Measurements from ENCODE around the gene PIGQ. TPM values are rescaled to one million over a fixed set of nuclear protein-coding genes. Genes with fewer than 3 reads are reported as not detected.

Gene PIGQ
- total RNA-seq = 20.7 and 26.4 TPM in 2 replicates

GRCh38 chr16:569445-570254 lies at the start of gene PIGQ:
Gene PIGQ, plus strand, starts transcription at chr16:569968. Its CDS starts 4,107 bp downstream, at chr16:574075.

GRCh38 chr16:527015-527903 lies 42.5 kb upstream of the PIGQ start, which contains the start of gene CAPN15:
Gene CAPN15, plus strand, starts transcription at chr16:527712. Its CDS starts 19,127 bp downstream, at chr16:546839.

GRCh38 chr16:560204-560700 lies 9.5 kb upstream of the PIGQ start, which contains the start of gene PRR35:
Gene PRR35, plus strand, starts transcription at chr16:560394. Its CDS starts 2,901 bp downstream, at chr16:563295.

GRCh38 chr16:566475-567372 lies 3.0 kb upstream of the PIGQ start, which contains the start of gene NHLRC4:
Gene NHLRC4, plus strand, starts transcription at chr16:567005. Its CDS starts 1,043 bp downstream, at chr16:568048.

GRCh38 chr16:589658-590187 lies 20.0 kb downstream of the PIGQ start, which contains the start of gene RAB40C:
Gene RAB40C, plus strand, starts transcription at chr16:590066. Its CDS starts 226 bp downstream, at chr16:590292.

GRCh38 chr16:630815-631405 lies 61.1 kb downstream of the PIGQ start, which contains the start of gene WFIKKN1:
Gene WFIKKN1, plus strand, starts transcription at chr16:630985. Its CDS starts 269 bp downstream, at chr16:631254.

Other genes with a start within 250 kb of the PIGQ start
- 16.4 and 27.1 TPM in 2 replicates for gene AXIN1, start 217.2 kb upstream of the PIGQ start, total RNA-seq
- gene MRPL28, start 199.4 kb upstream of the PIGQ start, total RNA-seq = 61.0 and 77.7 TPM in 2 replicates
- gene PGAP6, start 188.0 kb upstream of the PIGQ start, total RNA-seq = 82.7 and 108 TPM in 2 replicates
- gene NME4, start 172.8 kb upstream of the PIGQ start, total RNA-seq = 44.0 and 53.7 TPM in 2 replicates
- 14.2 and 19.1 TPM in 2 replicates for gene DECR2, start 168.1 kb upstream of the PIGQ start, total RNA-seq
- 17.5 and 41.9 TPM in 2 replicates for gene RAB11FIP3, start 144.3 kb upstream of the PIGQ start, total RNA-seq
- gene CAPN15, start 42.3 kb upstream of the PIGQ start, total RNA-seq = 20.6 and 36.8 TPM in 2 replicates
- not detected in 2 replicates for gene PRR35, start 9.6 kb upstream of the PIGQ start, total RNA-seq
- gene NHLRC4, start 3.0 kb upstream of the PIGQ start, total RNA-seq = 0.88 and 1.3 TPM in 2 replicates
- gene RAB40C, start 20.1 kb downstream of the PIGQ start, total RNA-seq = 7.4 and 11.5 TPM in 2 replicates
- gene WFIKKN1, start 61.0 kb downstream of the PIGQ start, total RNA-seq = 0.19 TPM in 1 of 2 replicates, not detected in the other
- 43.6 and 69.1 TPM in 2 replicates for gene METTL26, start 66.3 kb downstream of the PIGQ start, total RNA-seq
- gene MCRIP2, start 71.9 kb downstream of the PIGQ start, total RNA-seq = 12.1 and 12.6 TPM in 2 replicates
- gene WDR90, start 79.4 kb downstream of the PIGQ start, total RNA-seq = 5.7 and 10.0 TPM in 2 replicates
- 23.2 and 38.9 TPM in 2 replicates for gene RHOT2, start 98.2 kb downstream of the PIGQ start, total RNA-seq
- gene RHBDL1, start 105.7 kb downstream of the PIGQ start, total RNA-seq = 0.16 and 0.50 TPM in 2 replicates
- 111 TPM in 2 replicates for gene STUB1, start 110.4 kb downstream of the PIGQ start, total RNA-seq
- 23.0 and 31.2 TPM in 2 replicates for gene JMJD8, start 114.4 kb downstream of the PIGQ start, total RNA-seq
- gene WDR24, start 120.4 kb downstream of the PIGQ start, total RNA-seq = 2.6 and 5.0 TPM in 2 replicates
- gene FBXL16, start 135.8 kb downstream of the PIGQ start, total RNA-seq = under 0.01 and 0.13 TPM in 2 replicates
- 25.3 and 31.1 TPM in 2 replicates for gene METRN, start 145.2 kb downstream of the PIGQ start, total RNA-seq
- gene ANTKMT, start 151.2 kb downstream of the PIGQ start, total RNA-seq = 19.1 and 21.4 TPM in 2 replicates
- gene CCDC78, start 156.5 kb downstream of the PIGQ start, total RNA-seq = 1.2 TPM in 1 of 2 replicates, not detected in the other
- 2.9 and 8.2 TPM in 2 replicates for gene HAGHL, start 157.1 kb downstream of the PIGQ start, total RNA-seq
- 30.4 and 38.2 TPM in 2 replicates for gene CIAO3, start 171.0 kb downstream of the PIGQ start, total RNA-seq
- gene MSLN, start 190.8 kb downstream of the PIGQ start, total RNA-seq = not detected in 2 replicates
- gene RPUSD1, start 218.4 kb downstream of the PIGQ start, total RNA-seq = 20.8 and 22.0 TPM in 2 replicates
- gene CHTF18, start 218.7 kb downstream of the PIGQ start, total RNA-seq = 13.6 and 13.8 TPM in 2 replicates
- not detected in 2 replicates for gene GNG13, start 230.8 kb downstream of the PIGQ start, total RNA-seq

All from bladder microvascular endothelial cell (primary cell).